Gastrocnemius medialis (tissue), 4 donors: ENCODE measurements around the gene RP2. TPM values are rescaled to one million over a fixed set of nuclear protein-coding genes. Genes with fewer than 3 reads are reported as not detected.

Experiments used
- ATAC-seq, 2 donors: fragments of 150-250 bp; one replicate each; pipeline ENCODE4 v1.9.1; 2016
- DNase-seq, 2 donors: peaks; one replicate each; pipeline ENCODE4 v3.0.0-alpha.2; 2019
- H3K27ac ChIP-seq, 4 donors: fragments of 200-600 bp; sonication (generic); 1 replicate in 1 of 4; 2 replicates in 3 of 4; pipeline ENCODE4 v1.5.1; 2016 to 2018; ENCODE audit warnings: mild to moderate bottlenecking in 2 of 4, moderate library complexity in 1 of 4
- H3K27me3 ChIP-seq, 3 donors: fragments of 200-600 bp; sonication (generic) in 2 of 3; 1 replicate in 1 of 3; 2 replicates in 2 of 3; pipeline versions ENCODE4 v1.5.1 to v1.6.0; 2016 to 2019; ENCODE audit warnings: mild to moderate bottlenecking in 1 of 3, moderate library complexity in 1 of 3
- H3K36me3 ChIP-seq, 2 donors: fragments of 200-600 bp; sonication (generic) in 1 of 2; one replicate each; pipeline ENCODE4 v1.5.1; 2017 to 2018
- H3K4me1 ChIP-seq, 2 donors: fragments of 200-600 bp; sonication (generic) in 1 of 2; one replicate each; pipeline ENCODE4 v1.5.1; 2016 to 2017; ENCODE audit warnings: mild to moderate bottlenecking in 2 of 2
- H3K4me3 ChIP-seq, 4 donors: fragments of 200-600 bp; sonication (generic) in 3 of 4; 1 replicate in 1 of 4; 2 replicates in 3 of 4; pipeline ENCODE4 v1.5.1; 2016 to 2019; ENCODE audit warnings: mild to moderate bottlenecking in 2 of 4
- H3K9me3 ChIP-seq, 3 donors: fragments of 200-600 bp; sonication (generic) in 2 of 3; 1 replicate in 1 of 3; 2 replicates in 2 of 3; pipeline ENCODE4 v1.5.1; 2016 to 2019
- CTCF ChIP-seq, 5 experiments: fragments of 450-650 bp in 3 of 5; fragments of 200-600 bp in 2 of 5; sonication (generic) in 2 of 5; IDR thresholded peaks in 4 of 5; conservative IDR thresholded peaks in 1 of 5; 1 replicate in 4 of 5; 2 replicates in 1 of 5; pipeline ENCODE4 v1.5.1; 2016 to 2019; ENCODE audit warnings: antibody characterized with exemption in 5 of 5, mild to moderate bottlenecking in 3 of 5, moderate library complexity in 3 of 5
- POLR2A ChIP-seq, 2 donors: fragments of 450-650 bp; IDR thresholded peaks; one replicate each; pipeline ENCODE4 v1.6.1; 2017; ENCODE audit warnings: antibody characterized with exemption in 2 of 2, mild to moderate bottlenecking in 2 of 2, moderate library complexity in 2 of 2
- in situ Hi-C, 4 donors: fragments of 200-750 bp; cut with MboI; loops; one replicate each; pipeline versions ENCODE4 v1.15.0 to v1.8.0; 2017; ENCODE audit warnings: low sequenced_read_pairs in 4 of 4
- intact Hi-C: fragments of 100-400 bp; cut with DNase I; formaldehyde crosslinking; loops from one replicate; pipeline ENCODE4 v1.15.1; 2023; ENCODE audit warnings: low total_unique reads
- total RNA-seq, 4 donors: library from RNA; depleted of rRNA; stranded (reverse); fragments of >200 nt; gene quantifications; one replicate each; pipeline versions ENCODE4 v1.1.0 to v1.2.3, GENCODE V29; 2016

RP2 gene
- total RNA-seq, 4 donors from 2014 or later = 1.1 to 3.1 (median 2.7) TPM

- H3K4me3 ChIP-seq = no peak overlapping the region
- no peak for DNase-seq
- H3K27me3 ChIP-seq = peaks cover 0 to 4% (median 0%) of the 10 kb centered on the region in 3 donors
- intact Hi-C loops (no loop called here), in situ Hi-C loops (no loop called here)
- ATAC-seq = no peak
- no peak for TF ChIP-seq CTCF (IDR thresholded peaks at IDR 0.05 in 4 of 5, conservative IDR thresholded peaks at IDR 0.05 in 1 of 5)
- TF ChIP-seq POLR2A (IDR thresholded peaks at IDR 0.05) = no peak
- no peaks in the 10 kb centered on the region for H3K9me3 ChIP-seq
- peaks cover 0 to 5% of the 10 kb centered on the region in 2 donors for H3K4me1 ChIP-seq
- H3K27ac ChIP-seq = no peak overlapping the region
- no peaks in the 10 kb centered on the region for H3K36me3 ChIP-seq
Observed at GRCh38 chrX:46917622-46918021, 80.8 kb downstream of the RP2 start.

DNA sequence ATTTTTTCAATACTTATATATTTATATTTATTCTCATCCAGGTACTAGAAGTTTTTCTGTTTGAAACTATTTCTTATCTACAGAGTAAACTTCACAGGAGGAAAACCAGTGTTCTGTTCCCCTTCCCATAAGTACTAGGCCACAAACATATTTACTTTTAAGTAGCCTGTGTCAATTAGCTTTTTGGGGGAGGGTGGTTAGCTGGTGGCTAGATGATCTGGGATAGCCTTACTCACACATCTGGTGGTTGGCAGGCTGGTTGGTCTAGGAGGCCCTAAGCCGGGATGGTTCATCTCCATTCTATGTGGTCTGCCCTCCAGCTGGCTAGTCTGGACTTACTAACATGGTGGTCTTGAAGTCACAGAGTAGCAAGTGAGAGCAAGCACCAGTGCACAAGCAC, 81.6 kb downstream of the RP2 start:
- intact Hi-C loops = no loop called here

GRCh38 chrX:46920235-46920634, 83.4 kb downstream of the RP2 start:
- DNase-seq = no peak
- no peak overlapping the region for H3K27ac ChIP-seq
- intact Hi-C loops = no loop called here
- H3K9me3 ChIP-seq = no peaks in the 10 kb centered on the region
- no peaks in the 10 kb centered on the region for H3K36me3 ChIP-seq
- in situ Hi-C loops = no loop called here
- no peak for ATAC-seq
- no peak for TF ChIP-seq CTCF (IDR thresholded peaks at IDR 0.05 in 4 of 5, conservative IDR thresholded peaks at IDR 0.05 in 1 of 5)
- TF ChIP-seq POLR2A (IDR thresholded peaks at IDR 0.05) = no peak
- H3K4me3 ChIP-seq = no peak overlapping the region
- H3K4me1 ChIP-seq = no peaks in the 10 kb centered on the region
- no peaks in the 10 kb centered on the region for H3K27me3 ChIP-seq

More for the DNA sequence above, 81.6 kb downstream of the RP2 start:
- in situ Hi-C loops = no loop called here
- Histone ChIP-seq H3K4me1 (peaks cover 0 to 2% of the 10 kb centered on the region in 2 donors), H3K27me3 (peaks cover 0 to 2% (median 0%) of the 10 kb centered on the region in 3 donors), H3K27ac (no peak overlapping the region), H3K36me3 (no peaks in the 10 kb centered on the region), H3K9me3 (no peaks in the 10 kb centered on the region), H3K4me3 (no peak overlapping the region)
- ATAC-seq (no peak), DNase-seq (no peak)
- TF ChIP-seq CTCF (IDR thresholded peaks at IDR 0.05 in 4 of 5, conservative IDR thresholded peaks at IDR 0.05 in 1 of 5) = no peak
- no peak for TF ChIP-seq POLR2A (IDR thresholded peaks at IDR 0.05)

DNA sequence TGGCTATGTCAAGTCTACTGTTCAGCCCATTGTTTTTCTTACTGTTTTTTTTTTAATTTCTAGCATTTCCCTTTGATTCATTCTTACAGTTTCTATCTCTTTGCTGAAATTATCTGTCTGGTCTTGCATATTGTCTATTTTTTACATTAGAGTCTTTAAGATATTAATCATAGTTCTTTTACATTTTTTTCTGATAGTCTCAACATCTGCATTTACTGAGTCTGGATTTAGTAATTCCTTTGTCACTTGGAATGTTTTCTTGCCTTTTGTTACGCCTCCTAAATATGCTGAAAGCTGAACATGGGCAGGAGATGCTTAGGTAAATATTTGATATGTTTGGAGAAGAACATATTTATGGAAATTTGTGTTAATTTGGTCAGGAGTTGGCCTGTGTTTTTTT, 85.8 kb downstream of the RP2 start:
- Histone ChIP-seq H3K27ac (no peak overlapping the region), H3K4me1 (no peaks in the 10 kb centered on the region), H3K9me3 (no peaks in the 10 kb centered on the region), H3K4me3 (no peak overlapping the region), H3K27me3 (no peaks in the 10 kb centered on the region), H3K36me3 (no peaks in the 10 kb centered on the region)
- intact Hi-C loops = no loop called here
- no peak for TF ChIP-seq CTCF (IDR thresholded peaks at IDR 0.05 in 4 of 5, conservative IDR thresholded peaks at IDR 0.05 in 1 of 5)
- TF ChIP-seq POLR2A (IDR thresholded peaks at IDR 0.05) = no peak
- in situ Hi-C loops = no loop called here
- DNase-seq (no peak), ATAC-seq (no peak)

DNA sequence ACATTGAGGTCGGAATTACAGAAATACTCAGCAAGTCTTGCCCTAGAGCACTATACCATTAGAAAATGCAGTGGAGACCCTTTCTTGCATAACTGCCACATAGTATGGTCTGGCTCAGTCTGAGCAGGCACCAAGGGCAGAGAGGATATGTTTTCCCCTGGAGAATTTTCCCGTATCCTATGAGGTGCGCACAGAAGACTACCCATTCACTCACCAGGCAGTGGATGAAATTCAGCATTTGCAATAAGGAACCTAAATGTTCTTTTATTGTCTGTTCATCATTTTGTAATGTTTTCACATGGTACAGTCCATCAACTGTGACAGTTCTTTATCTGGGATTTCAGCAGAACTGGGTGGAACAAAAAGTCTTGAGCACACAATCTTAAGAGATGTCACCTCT, 90.9 kb downstream of the RP2 start:
- H3K27ac ChIP-seq = no peak overlapping the region
- ATAC-seq (no peak), DNase-seq (no peak)
- no peaks in the 10 kb centered on the region for H3K27me3 ChIP-seq
- TF ChIP-seq POLR2A (IDR thresholded peaks at IDR 0.05) (no peak), CTCF (IDR thresholded peaks at IDR 0.05 in 4 of 5, conservative IDR thresholded peaks at IDR 0.05 in 1 of 5) (no peak)
- no peak overlapping the region for H3K4me3 ChIP-seq
- in situ Hi-C loops = no loop called here
- H3K4me1 ChIP-seq = no peaks in the 10 kb centered on the region
- no peaks in the 10 kb centered on the region for H3K36me3 ChIP-seq
- no peaks in the 10 kb centered on the region for H3K9me3 ChIP-seq
- intact Hi-C loops = no loop called here
